ENCODE data around the gene CAPG. TPM values are rescaled to one million over a fixed set of nuclear protein-coding genes. Genes with fewer than 3 reads are reported as not detected.

The CAPG gene, protein sequence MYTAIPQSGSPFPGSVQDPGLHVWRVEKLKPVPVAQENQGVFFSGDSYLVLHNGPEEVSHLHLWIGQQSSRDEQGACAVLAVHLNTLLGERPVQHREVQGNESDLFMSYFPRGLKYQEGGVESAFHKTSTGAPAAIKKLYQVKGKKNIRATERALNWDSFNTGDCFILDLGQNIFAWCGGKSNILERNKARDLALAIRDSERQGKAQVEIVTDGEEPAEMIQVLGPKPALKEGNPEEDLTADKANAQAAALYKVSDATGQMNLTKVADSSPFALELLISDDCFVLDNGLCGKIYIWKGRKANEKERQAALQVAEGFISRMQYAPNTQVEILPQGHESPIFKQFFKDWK
- total RNA-seq, result 419 TPM
- long read RNA-seq, transcript CAPG-204 (10 exons, 1,151 nt), result minor isoform, 98 of 468 reads
- long read RNA-seq, transcript CAPG-201 (10 exons, 1,442 nt), result major isoform, 302 of 468 reads
- long read RNA-seq, partial matches to known transcripts, result 37 of 468 reads
- long read RNA-seq, other reads (novel, unspliced or antisense), result 29 of 468 reads

DNA sequence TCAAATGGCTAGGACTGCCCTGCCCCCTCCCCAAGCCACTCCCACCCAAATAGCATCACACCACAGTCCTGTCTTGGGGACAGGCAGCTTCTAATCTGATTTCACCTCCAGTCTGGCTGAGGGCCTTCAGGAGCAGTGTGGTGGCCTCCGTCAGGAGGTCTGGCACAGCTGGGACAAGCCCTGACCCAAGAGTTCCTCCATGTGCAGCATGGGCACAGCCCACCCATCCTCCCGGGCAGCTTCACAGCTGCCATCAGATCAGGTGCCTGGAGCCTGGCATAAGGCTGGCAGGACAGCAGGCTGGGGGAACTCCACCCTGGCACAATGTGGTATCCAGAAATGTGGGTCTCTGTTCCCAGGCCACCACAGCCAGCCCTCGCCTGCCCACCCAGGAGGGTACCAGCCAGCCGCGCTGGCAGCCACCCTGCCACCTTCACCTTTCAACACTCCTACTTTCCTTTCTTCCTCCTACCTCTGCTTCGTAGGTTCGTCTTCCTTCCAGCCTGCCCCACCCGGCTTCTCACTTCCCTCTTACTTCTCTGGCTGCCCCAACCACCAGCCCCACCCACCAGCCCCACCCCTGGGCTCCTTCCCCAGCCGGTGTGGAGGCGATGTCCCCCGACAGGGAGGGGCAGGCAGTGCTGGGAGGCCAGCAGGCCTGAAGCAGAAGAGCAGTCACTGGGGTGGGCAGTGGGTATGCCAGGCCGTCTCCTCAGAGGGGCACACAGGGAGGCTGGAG lies at the start of gene CAPG:
Gene CAPG (minus strand): TSS at position 522 of the 739 bp plus-strand sequence. CDS start 8,221 bp downstream, outside the sequence.
- TF ChIP-seq, protein P1, sequence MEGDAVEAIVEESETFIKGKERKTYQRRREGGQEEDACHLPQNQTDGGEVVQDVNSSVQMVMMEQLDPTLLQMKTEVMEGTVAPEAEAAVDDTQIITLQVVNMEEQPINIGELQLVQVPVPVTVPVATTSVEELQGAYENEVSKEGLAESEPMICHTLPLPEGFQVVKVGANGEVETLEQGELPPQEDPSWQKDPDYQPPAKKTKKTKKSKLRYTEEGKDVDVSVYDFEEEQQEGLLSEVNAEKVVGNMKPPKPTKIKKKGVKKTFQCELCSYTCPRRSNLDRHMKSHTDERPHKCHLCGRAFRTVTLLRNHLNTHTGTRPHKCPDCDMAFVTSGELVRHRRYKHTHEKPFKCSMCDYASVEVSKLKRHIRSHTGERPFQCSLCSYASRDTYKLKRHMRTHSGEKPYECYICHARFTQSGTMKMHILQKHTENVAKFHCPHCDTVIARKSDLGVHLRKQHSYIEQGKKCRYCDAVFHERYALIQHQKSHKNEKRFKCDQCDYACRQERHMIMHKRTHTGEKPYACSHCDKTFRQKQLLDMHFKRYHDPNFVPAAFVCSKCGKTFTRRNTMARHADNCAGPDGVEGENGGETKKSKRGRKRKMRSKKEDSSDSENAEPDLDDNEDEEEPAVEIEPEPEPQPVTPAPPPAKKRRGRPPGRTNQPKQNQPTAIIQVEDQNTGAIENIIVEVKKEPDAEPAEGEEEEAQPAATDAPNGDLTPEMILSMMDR (IDR thresholded peaks at IDR 0.05), result no peak
- DNase-seq (peak; percentile 91), ATAC-seq (peak; percentile 80)
- peak within 1 kb of the TSS; percentile 37 for H3K4me3 ChIP-seq
- intact Hi-C loops (cut with DNase I), result no loop called here
- H3K27me3 ChIP-seq, result no peaks in the 10 kb centered on the region
- peaks cover 15% of the 10 kb centered on the region for H3K4me1 ChIP-seq
- H3K9me3 ChIP-seq, result no peaks in the 10 kb centered on the region
- H3K27ac ChIP-seq, result peak within 1 kb of the TSS; percentile 73
- no peaks in the 10 kb centered on the region for H3K36me3 ChIP-seq

DNA sequence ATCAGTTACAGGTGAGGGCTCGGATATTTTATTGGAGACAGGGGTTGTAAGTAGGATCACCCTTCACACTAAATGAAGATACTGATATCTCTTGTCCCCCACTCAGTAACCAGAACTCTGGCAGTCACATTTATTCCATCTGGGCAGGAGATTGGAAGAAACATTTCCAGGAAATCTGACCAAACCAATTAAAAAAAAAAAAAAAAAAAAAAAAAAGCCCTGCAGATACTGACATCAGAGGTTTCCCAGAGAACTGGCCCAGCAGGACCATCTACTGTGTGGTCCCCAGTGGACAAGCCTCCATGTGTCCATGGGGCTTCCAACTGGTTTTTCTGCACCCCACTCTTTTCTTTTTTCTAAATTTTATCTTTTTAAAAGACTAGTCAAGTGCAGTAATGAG lies 49.6 kb upstream of the CAPG start:
- H3K36me3 ChIP-seq, result no peaks in the 10 kb centered on the region
- TF ChIP-seq, protein P1 (IDR thresholded peaks at IDR 0.05), result no peak
- H3K4me3 ChIP-seq, result no peak overlapping the region
- no peaks in the 10 kb centered on the region for H3K9me3 ChIP-seq
- ATAC-seq (no peak), DNase-seq (no peak)
- H3K4me1 ChIP-seq, result no peaks in the 10 kb centered on the region
- no peak overlapping the region for H3K27ac ChIP-seq
- no peaks in the 10 kb centered on the region for H3K27me3 ChIP-seq
- intact Hi-C loops (cut with DNase I), result no loop called here

DNA sequence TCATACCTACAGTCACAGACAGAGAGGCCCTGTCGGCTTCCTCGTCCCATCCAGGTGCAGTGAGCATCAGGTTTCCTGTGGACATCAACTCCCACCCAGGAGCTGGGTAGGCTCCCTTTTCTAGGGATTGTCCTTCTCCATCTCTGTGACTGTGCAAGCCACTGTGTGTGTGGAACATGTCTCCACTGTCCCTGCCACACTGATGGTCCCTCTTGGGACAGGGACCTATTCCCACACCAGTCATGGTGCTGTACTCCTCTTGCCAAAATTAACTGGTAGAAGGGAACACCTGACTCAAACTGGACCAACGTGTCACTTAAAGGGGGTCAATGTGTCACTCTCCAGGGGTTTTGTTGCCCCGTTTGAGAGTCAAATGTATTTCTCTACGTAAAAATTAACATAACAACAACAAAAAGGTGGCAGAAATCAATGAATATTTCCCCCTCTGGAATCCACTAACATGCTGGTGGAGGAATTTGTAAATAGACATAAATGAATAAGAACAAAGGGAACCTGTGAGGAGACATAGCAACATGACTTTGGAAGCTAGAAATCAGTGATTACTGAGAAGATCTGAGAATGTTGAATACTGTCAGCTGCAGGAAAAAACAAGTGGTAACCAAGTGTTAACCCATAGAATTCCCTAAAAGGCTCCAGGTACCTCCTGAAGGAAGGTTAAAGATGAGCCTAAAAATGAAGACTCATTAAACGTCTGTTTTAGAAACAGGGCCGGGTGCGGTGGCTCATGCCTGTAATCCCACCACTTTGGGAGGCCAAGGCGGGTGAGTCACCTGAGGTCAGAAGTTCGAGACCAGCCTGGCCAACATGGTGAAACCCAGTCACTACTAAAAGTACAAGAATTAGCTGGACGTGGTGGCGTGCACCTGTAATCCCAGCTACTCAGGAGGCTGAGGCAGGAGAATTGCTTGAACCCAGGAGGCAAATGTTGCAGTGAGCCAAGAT lies 48.7 kb upstream of the CAPG start:
- Histone ChIP-seq H3K4me1 (no peaks in the 10 kb centered on the region), H3K27me3 (no peaks in the 10 kb centered on the region), H3K9me3 (no peaks in the 10 kb centered on the region), H3K4me3 (no peak overlapping the region), H3K27ac (no peak overlapping the region), H3K36me3 (no peaks in the 10 kb centered on the region)
- TF ChIP-seq, protein P1 (IDR thresholded peaks at IDR 0.05), result no peak
- ATAC-seq (no peak), DNase-seq (no peak)
- intact Hi-C loops (cut with DNase I), result no loop called here

DNA sequence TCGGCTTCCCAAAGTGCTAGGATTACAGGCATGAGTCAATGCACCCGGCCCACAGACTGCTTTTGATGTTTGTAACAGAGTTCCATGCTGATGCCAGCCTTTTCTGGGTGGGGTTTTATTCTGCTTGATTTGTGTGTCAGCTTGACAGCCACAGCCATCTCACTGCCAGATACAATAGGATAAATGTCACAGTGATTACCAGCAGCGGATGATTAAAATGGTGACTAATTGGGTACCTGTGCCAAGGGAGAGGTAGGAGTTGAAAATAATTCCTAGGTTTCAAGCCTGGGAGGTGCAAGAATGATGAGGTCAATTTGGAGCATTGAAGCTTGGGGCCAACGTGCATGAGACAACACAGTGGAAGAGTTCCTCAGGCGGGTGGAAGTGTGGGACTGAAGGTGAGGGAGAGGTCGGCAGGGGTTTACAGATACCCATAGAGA lies 47.7 kb upstream of the CAPG start:
- TF ChIP-seq, protein P1 (IDR thresholded peaks at IDR 0.05), result no peak
- no peaks in the 10 kb centered on the region for H3K27me3 ChIP-seq
- DNase-seq (no peak), ATAC-seq (no peak)
- no peaks in the 10 kb centered on the region for H3K9me3 ChIP-seq
- H3K36me3 ChIP-seq, result no peaks in the 10 kb centered on the region
- intact Hi-C loops (cut with DNase I), result no loop called here
- no peaks in the 10 kb centered on the region for H3K4me1 ChIP-seq
- H3K27ac ChIP-seq, result no peak overlapping the region
- no peak overlapping the region for H3K4me3 ChIP-seq

DNA sequence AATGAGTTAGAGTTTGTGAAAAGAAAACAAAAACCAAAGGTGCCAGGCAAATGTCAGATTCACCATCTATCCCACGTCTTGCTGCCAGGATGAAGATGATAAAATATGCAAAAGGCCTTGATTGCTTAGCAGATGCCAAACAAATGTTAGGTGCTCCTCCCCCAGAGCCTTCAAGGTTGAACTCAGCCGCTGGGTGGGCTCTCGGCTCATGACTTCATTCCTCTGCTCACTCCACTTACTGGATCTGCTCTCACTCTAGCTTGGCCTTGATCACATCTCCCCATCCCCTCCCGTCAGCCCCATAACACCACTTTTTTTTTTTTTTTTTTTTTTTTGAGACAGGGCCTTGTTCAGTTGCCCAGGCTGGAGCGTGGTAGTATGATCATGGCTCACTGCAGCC lies 46.9 kb upstream of the CAPG start:
- no peak for ATAC-seq
- Histone ChIP-seq H3K27ac (no peak overlapping the region), H3K27me3 (no peaks in the 10 kb centered on the region), H3K4me1 (no peaks in the 10 kb centered on the region), H3K36me3 (no peaks in the 10 kb centered on the region), H3K4me3 (no peak overlapping the region), H3K9me3 (no peaks in the 10 kb centered on the region)
- DNase-seq, result no peak
- TF ChIP-seq, protein P1 (IDR thresholded peaks at IDR 0.05), result no peak
- intact Hi-C loops (cut with DNase I), result no loop called here

Measured in upper lobe of right lung (tissue), 1 donor.